ENCODE results near the gene PCK2.

DNA sequence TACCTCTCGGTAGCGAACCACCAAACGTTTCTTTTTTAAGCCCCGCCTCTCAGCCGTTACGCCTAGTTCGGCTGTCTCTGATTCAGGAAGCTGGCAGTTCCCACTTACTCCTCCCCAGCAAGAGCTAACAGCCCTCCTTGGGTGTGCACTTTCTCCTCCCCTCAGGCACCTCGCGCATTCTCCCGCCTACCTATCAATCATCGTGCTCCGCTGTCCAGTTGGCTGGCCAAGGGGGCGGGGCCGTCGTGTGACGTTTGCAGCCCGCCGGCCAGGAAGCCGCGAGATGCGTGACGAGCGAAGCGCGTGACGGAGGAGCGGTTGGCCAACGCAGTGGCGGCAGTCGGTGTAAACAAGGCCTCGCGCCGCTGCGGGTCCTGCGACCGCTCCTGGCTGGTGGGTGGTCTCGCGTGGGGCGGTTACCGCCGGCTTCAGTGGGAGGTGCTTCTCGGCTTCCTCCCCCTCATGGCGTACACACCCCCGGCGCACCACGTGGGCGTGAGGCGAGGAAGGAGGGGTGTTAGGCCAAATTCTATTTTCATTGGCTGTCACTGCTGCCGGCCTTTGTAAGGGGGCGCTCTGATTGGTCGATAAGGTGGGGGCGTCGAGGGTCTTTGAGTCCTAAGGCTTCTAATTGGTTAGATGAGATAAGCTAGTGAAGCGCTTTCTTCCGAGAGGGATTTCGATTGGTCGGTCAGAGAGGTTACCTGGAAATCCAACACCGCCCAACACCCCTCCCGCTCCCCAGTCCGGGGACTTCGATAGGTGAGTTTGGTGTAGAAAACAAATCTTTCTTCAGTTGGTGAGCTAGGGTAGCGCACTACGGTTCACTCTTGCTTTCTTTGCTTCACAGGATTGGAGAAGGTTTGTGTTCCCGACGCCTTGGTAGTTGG is 20.7 kb downstream of the PCK2 start, which contains the start of the genes DCAF11 and NRL:
- TF ChIP-seq, protein P1, sequence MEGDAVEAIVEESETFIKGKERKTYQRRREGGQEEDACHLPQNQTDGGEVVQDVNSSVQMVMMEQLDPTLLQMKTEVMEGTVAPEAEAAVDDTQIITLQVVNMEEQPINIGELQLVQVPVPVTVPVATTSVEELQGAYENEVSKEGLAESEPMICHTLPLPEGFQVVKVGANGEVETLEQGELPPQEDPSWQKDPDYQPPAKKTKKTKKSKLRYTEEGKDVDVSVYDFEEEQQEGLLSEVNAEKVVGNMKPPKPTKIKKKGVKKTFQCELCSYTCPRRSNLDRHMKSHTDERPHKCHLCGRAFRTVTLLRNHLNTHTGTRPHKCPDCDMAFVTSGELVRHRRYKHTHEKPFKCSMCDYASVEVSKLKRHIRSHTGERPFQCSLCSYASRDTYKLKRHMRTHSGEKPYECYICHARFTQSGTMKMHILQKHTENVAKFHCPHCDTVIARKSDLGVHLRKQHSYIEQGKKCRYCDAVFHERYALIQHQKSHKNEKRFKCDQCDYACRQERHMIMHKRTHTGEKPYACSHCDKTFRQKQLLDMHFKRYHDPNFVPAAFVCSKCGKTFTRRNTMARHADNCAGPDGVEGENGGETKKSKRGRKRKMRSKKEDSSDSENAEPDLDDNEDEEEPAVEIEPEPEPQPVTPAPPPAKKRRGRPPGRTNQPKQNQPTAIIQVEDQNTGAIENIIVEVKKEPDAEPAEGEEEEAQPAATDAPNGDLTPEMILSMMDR (conservative IDR thresholded peaks at IDR 0.05) = no peak
- TF ChIP-seq ZFX (IDR thresholded peaks at IDR 0.05) = no peak
